Activated CD8-positive, alpha-beta memory T cell treated with anti-CD3 and anti-CD28 coated beads, Interleukin-2, amount 10 ng/mL, durations not matched to agents 7 days and 5 days (primary cell): ENCODE results near the gene GSS. TPM values are rescaled to one million over a fixed set of nuclear protein-coding genes. Genes with fewer than 3 reads are reported as not detected.
A peak's percentile ranks its signal among the peaks of the same experiment; 100 is the strongest.
"Not testable (repeated sequence)": the region's sequence is repeated elsewhere in the genome, so short reads cannot be mapped to it uniquely, and the experiment has no call there.

Experiments used
- ATAC-seq: fragments of 150-1000 bp; cut with Tn5 transposase; one replicate; pipeline ENCODE4 v1.10.0; 2021; ENCODE audit warnings: moderate library complexity
- CTCF ChIA-PET: fragments of 350-600 bp; sonication (Branson Sonifier 250); formaldehyde crosslinking; loops from one replicate; lab custom pipeline; 2021; ENCODE audit warnings: antibody characterized with exemption; lab: Charles Lee
- DNase-seq: peaks from one replicate; pipeline ENCODE4 v3.0.0-alpha.2; 2020
- H3K27ac Mint-ChIP-seq: one replicate; pipeline ENCODE4 v1.8.0; 2021; ENCODE audit warnings: mild to moderate bottlenecking, mixed read lengths
- H3K27me3 Mint-ChIP-seq: one replicate; pipeline ENCODE4 v1.8.0; 2021; ENCODE audit warnings: mixed read lengths
- H3K36me3 Mint-ChIP-seq: one replicate; pipeline ENCODE4 v1.8.0; 2021; ENCODE audit warnings: mild to moderate bottlenecking, mixed read lengths
- H3K4me1 Mint-ChIP-seq: one replicate; pipeline ENCODE4 v1.8.0; 2021; ENCODE audit warnings: mixed read lengths
- H3K4me3 Mint-ChIP-seq: one replicate; pipeline ENCODE4 v1.8.0; 2021; ENCODE audit warnings: mild to moderate bottlenecking, moderate library complexity, mixed read lengths
- H3K9me3 Mint-ChIP-seq: one replicate; pipeline ENCODE4 v1.8.0; 2022; ENCODE audit warnings: low read depth, mixed read lengths
- total RNA-seq, 2 experiments: library from RNA; stranded (reverse); gene quantifications; one replicate each; pipeline ENCODE4 v1.2.3, GENCODE V29; 2021

The GSS gene
- total RNA-seq, 2 experiments from 2014 or later, result 59.4 to 64.6 TPM

GRCh38 chr20:34916774-34917354 lies 38.7 kb downstream of the GSS start:
- Mint-ChIP-seq H3K4me3 (no peak overlapping the region), H3K9me3 (peaks cover 3% of the 10 kb centered on the region), H3K36me3 (peaks cover 31% of the 10 kb centered on the region), H3K27ac (peak overlapping the region; percentile 17), H3K27me3 (no peaks in the 10 kb centered on the region), H3K4me1 (peaks cover 46% of the 10 kb centered on the region)
- DNase-seq (no peak), ATAC-seq (no peak)
- CTCF ChIA-PET, result interaction anchor here (1.0 to 1.8 kb wide), 2 partner anchors 30 to 43 kb away, joined by 3 to 4 read pairs; no protein-coding TSS in a partner anchor

GRCh38 chr20:34915749-34916455 lies 39.7 kb downstream of the GSS start:
- no peak overlapping the region for H3K27ac Mint-ChIP-seq
- CTCF ChIA-PET, result interaction anchor here (0.5 to 1.8 kb wide), 4 partner anchors 42 to 338 kb away, joined by 3 to 4 read pairs (median 3); no protein-coding TSS in a partner anchor
- H3K9me3 Mint-ChIP-seq, result peaks cover 3% of the 10 kb centered on the region
- no peak for ATAC-seq
- no peak overlapping the region for H3K4me3 Mint-ChIP-seq
- H3K27me3 Mint-ChIP-seq, result no peaks in the 10 kb centered on the region
- H3K36me3 Mint-ChIP-seq, result peaks cover 28% of the 10 kb centered on the region
- H3K4me1 Mint-ChIP-seq, result peaks cover 36% of the 10 kb centered on the region
- no peak for DNase-seq

- ATAC-seq (no peak), DNase-seq (no peak)
- peaks cover 21% of the 10 kb centered on the region for H3K36me3 Mint-ChIP-seq
- CTCF ChIA-PET, result interaction anchor here (0.6 kb wide), 1 partner anchor 339 kb away, joined by 3 read pairs; no protein-coding TSS in a partner anchor
- no peak overlapping the region for H3K27ac Mint-ChIP-seq
- H3K4me1 Mint-ChIP-seq, result peaks cover 28% of the 10 kb centered on the region
- H3K9me3 Mint-ChIP-seq, result peaks cover 3% of the 10 kb centered on the region
- H3K27me3 Mint-ChIP-seq, result no peaks in the 10 kb centered on the region
- no peak overlapping the region for H3K4me3 Mint-ChIP-seq
These were observed 40.5 kb downstream of the GSS start for GRCh38 chr20:34915131-34915530.

GRCh38 chr20:34907616-34908469 lies 47.8 kb downstream of the GSS start:
- ATAC-seq (no peak), DNase-seq (no peak)
- H3K36me3 Mint-ChIP-seq, result peaks cover 7% of the 10 kb centered on the region
- CTCF ChIA-PET, result no interaction called here
- H3K4me1 Mint-ChIP-seq, result peaks cover 8% of the 10 kb centered on the region
- H3K27me3 Mint-ChIP-seq, result no peaks in the 10 kb centered on the region
- no peaks in the 10 kb centered on the region for H3K9me3 Mint-ChIP-seq
- H3K27ac Mint-ChIP-seq, result no peak overlapping the region
- no peak overlapping the region for H3K4me3 Mint-ChIP-seq

GRCh38 chr20:34904202-34904621 lies 51.4 kb downstream of the GSS start:
- H3K4me3 Mint-ChIP-seq, result no peak overlapping the region
- H3K36me3 Mint-ChIP-seq, result peaks cover 17% of the 10 kb centered on the region
- CTCF ChIA-PET, result interaction anchor here (0.7 to 0.9 kb wide), 2 partner anchors 83 to 400 kb away, joined by 3 read pairs; no protein-coding TSS in a partner anchor
- H3K4me1 Mint-ChIP-seq, result peaks cover 10% of the 10 kb centered on the region
- ATAC-seq, result no peak
- no peaks in the 10 kb centered on the region for H3K27me3 Mint-ChIP-seq
- DNase-seq, result no peak
- H3K27ac Mint-ChIP-seq, result no peak overlapping the region
- no peaks in the 10 kb centered on the region for H3K9me3 Mint-ChIP-seq

- H3K9me3 Mint-ChIP-seq, H3K27me3 Mint-ChIP-seq, DNase-seq, H3K4me1 Mint-ChIP-seq, CTCF ChIA-PET, H3K27ac Mint-ChIP-seq, H3K4me3 Mint-ChIP-seq, ATAC-seq: not testable (repeated sequence)
- peaks cover 17% of the 10 kb centered on the region for H3K36me3 Mint-ChIP-seq
These were observed 56.9 kb downstream of the GSS start for GRCh38 chr20:34898731-34899130.

GRCh38 chr20:34898129-34898528 lies 57.5 kb downstream of the GSS start:
- H3K36me3 Mint-ChIP-seq, result peaks cover 15% of the 10 kb centered on the region
- CTCF ChIA-PET, H3K9me3 Mint-ChIP-seq, H3K27me3 Mint-ChIP-seq, DNase-seq, H3K4me1 Mint-ChIP-seq, ATAC-seq, H3K4me3 Mint-ChIP-seq, H3K27ac Mint-ChIP-seq: not testable (repeated sequence)

- CTCF ChIA-PET, result interaction anchor here (2.2 kb wide), 1 partner anchor 56 kb away, joined by 4 read pairs; no protein-coding TSS in a partner anchor
- no peak for DNase-seq
- Mint-ChIP-seq H3K9me3 (no peaks in the 10 kb centered on the region), H3K4me1 (peaks cover 20% of the 10 kb centered on the region), H3K27ac (no peak overlapping the region), H3K27me3 (no peaks in the 10 kb centered on the region), H3K36me3 (peaks cover 12% of the 10 kb centered on the region), H3K4me3 (no peak overlapping the region)
- ATAC-seq, result no peak
These were observed 59.5 kb downstream of the GSS start for GRCh38 chr20:34896086-34896621.

GRCh38 chr20:34895465-34895864 lies 60.1 kb downstream of the GSS start:
- Mint-ChIP-seq H3K9me3 (no peaks in the 10 kb centered on the region), H3K4me1 (peaks cover 25% of the 10 kb centered on the region), H3K36me3 (peaks cover 10% of the 10 kb centered on the region), H3K4me3 (no peak overlapping the region), H3K27me3 (no peaks in the 10 kb centered on the region), H3K27ac (no peak overlapping the region)
- CTCF ChIA-PET, result interaction anchor here (2.2 kb wide), 1 partner anchor 56 kb away, joined by 4 read pairs; no protein-coding TSS in a partner anchor
- ATAC-seq, result no peak
- no peak for DNase-seq

- Mint-ChIP-seq H3K27me3 (no peaks in the 10 kb centered on the region), H3K27ac (no peak overlapping the region), H3K4me3 (no peak overlapping the region), H3K36me3 (peaks cover 7% of the 10 kb centered on the region), H3K4me1 (peaks cover 30% of the 10 kb centered on the region), H3K9me3 (no peaks in the 10 kb centered on the region)
- no peak for DNase-seq
- ATAC-seq, result no peak
- CTCF ChIA-PET, result interaction anchor here (2.2 kb wide), 1 partner anchor 57 kb away, joined by 4 read pairs; no protein-coding TSS in a partner anchor
These were observed 60.9 kb downstream of the GSS start for GRCh38 chr20:34894723-34895122.

GRCh38 chr20:34892671-34893070 lies 62.9 kb downstream of the GSS start:
- CTCF ChIA-PET, result interaction anchor here (0.7 to 2.0 kb wide), 3 partner anchors 13 to 39 kb away, joined by 3 to 5 read pairs (median 4); no protein-coding TSS in a partner anchor
- Mint-ChIP-seq H3K27ac (no peak overlapping the region), H3K27me3 (no peaks in the 10 kb centered on the region), H3K9me3 (peaks cover 3% of the 10 kb centered on the region), H3K36me3 (peaks cover 13% of the 10 kb centered on the region), H3K4me3 (no peak overlapping the region), H3K4me1 (peaks cover 35% of the 10 kb centered on the region)
- no peak for ATAC-seq
- no peak for DNase-seq

- DNase-seq, result peak; percentile 45
- H3K27ac Mint-ChIP-seq, result peak overlapping the region; percentile 78
- peaks cover 14% of the 10 kb centered on the region for H3K36me3 Mint-ChIP-seq
- peaks cover 3% of the 10 kb centered on the region for H3K9me3 Mint-ChIP-seq
- H3K4me3 Mint-ChIP-seq, result peak overlapping the region; percentile 10
- peaks cover 35% of the 10 kb centered on the region for H3K4me1 Mint-ChIP-seq
- H3K27me3 Mint-ChIP-seq, result no peaks in the 10 kb centered on the region
- CTCF ChIA-PET, result interaction anchor here (1.2 to 2.0 kb wide), 3 partner anchors 12 to 19 kb away, joined by 3 to 5 read pairs (median 4); partner anchors contain the start of gene GGT7
- ATAC-seq, result peak; percentile 82
These were observed 64.2 kb downstream of the GSS start for GRCh38 chr20:34891166-34892062.
